GM13976 (cell line): ENCODE measurements around the gene NFE2L3.
"Not testable (repeated sequence)": the region's sequence is repeated elsewhere in the genome, so short reads cannot be mapped to it uniquely, and the experiment has no call there.

ENCODE experiments used
- DNase-seq: peaks from one replicate; pipeline ENCODE4 v3.0.0; 2012; ENCODE audit warnings: low spot score
- in situ Hi-C: fragments of 300-500 bp; cut with MboI; formaldehyde crosslinking; loops from one replicate; pipeline ENCODE4 v1.12.0; 2022; ENCODE audit warnings: low sequenced_read_pairs, mixed read lengths, inconsistent platforms; ENCODE audit not compliant: unreplicated experiment
- TF ChIP-seq, protein P1 (sequence below): IDR thresholded peaks from 2 replicates; pipeline ENCODE4 v1.5.1; 2012; ENCODE audit warnings: borderline replicate concordance, mild to moderate bottlenecking; ENCODE audit not compliant: insufficient read depth; ENCODE audit errors: extremely low read depth, missing control alignments, control extremely low read depth

The NFE2L3 gene

DNA sequence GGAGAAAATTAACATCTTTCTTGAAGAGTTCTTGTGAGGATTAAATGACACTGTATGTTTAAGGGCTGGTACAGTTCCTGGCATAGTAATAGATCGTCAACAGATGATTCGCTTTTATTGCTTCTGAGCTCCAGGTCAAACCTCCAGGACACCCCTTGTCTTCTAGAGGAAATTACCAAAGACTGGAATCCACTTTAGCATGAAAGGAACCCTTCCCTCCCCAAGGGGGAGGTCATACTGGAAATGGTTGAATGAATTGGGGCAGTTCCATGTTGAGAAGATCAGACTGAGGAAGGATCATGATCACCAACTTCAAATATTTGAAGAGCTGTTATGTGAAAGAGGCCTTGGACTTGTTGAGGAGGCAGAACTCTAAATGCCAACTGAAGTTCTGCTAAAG lies 8.9 kb downstream of the NFE2L3 start:
- TF ChIP-seq, protein P1, sequence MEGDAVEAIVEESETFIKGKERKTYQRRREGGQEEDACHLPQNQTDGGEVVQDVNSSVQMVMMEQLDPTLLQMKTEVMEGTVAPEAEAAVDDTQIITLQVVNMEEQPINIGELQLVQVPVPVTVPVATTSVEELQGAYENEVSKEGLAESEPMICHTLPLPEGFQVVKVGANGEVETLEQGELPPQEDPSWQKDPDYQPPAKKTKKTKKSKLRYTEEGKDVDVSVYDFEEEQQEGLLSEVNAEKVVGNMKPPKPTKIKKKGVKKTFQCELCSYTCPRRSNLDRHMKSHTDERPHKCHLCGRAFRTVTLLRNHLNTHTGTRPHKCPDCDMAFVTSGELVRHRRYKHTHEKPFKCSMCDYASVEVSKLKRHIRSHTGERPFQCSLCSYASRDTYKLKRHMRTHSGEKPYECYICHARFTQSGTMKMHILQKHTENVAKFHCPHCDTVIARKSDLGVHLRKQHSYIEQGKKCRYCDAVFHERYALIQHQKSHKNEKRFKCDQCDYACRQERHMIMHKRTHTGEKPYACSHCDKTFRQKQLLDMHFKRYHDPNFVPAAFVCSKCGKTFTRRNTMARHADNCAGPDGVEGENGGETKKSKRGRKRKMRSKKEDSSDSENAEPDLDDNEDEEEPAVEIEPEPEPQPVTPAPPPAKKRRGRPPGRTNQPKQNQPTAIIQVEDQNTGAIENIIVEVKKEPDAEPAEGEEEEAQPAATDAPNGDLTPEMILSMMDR = no peak
- in situ Hi-C loops = no loop called here
- no peak for DNase-seq

DNA sequence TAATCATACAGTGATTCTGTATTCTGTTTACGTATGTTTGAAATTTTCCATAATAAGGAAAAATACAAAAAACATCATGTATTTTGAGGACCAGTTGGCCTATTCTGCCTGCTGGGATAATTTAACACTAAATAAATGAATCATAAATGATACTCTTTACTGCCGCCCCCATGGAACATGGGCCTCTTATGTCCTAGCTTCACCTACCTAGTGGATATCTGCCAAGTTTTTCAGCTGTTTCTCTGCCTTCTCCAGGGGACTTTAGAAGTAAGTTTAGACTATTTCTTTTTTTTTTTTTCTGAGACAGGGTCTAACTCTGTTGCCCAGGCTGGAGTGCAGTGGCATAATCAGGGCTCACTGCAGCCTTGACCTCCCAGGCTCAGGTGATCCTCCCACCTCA lies 10.4 kb downstream of the NFE2L3 start:
- in situ Hi-C loops = no loop called here
- TF ChIP-seq, protein P1 = no peak
- DNase-seq = no peak

DNA sequence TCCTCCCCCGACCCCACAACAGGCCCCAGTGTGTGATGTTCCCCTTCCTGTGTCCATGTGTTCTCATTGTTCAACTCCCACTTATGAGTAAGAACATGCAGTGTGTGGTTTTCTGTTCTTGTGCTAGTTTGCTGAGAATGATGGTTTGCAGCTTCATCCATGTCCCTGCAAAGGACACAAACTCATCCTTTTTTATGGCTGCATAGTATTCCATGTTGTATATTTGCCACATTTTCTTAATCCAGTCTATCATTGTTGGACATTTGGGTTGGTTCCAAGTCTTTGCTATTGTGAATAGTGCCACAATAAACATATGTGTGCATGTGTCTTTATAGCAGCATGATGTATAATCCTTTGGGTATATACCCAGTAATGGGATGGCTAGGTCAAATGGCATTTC lies 11.8 kb downstream of the NFE2L3 start:
- DNase-seq, in situ Hi-C loops: not testable (repeated sequence)

DNA sequence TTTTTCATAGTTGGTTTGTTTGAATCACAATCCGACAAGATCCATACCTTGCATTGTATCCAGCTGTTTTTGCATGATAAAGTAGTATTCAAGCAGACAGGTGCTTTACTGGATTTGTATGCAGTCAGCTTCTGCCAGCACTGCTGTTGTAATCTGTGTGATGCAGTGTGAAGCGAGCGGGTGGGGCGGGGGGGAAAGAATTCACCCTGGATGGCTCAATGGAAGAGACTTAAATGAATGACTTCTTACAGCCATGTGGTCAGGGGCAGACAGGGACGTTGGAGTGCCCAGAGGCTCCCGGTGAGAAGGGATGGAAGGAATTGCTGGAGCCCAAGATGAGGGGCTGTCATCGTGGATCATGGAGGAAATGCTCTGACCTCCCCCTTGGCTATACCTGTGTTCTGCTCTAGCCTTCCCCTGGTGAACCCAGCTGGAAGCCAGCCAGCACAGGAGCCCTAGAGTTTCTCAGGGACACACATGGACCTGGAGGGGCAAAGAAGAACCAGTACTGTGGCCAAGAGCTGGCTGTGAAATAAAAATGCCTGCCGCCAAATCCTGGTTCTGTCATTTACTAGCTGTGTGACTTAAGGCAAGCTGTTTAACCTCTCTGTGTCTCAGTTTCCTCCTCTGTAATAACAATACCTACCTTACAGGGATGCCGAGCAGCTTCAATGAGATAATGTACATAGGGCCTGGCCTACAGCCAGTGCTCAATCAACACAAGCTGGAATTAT lies 14.1 kb downstream of the NFE2L3 start:
- in situ Hi-C loops = no loop called here
- DNase-seq = no peak
- TF ChIP-seq, protein P1 = no peak

DNA sequence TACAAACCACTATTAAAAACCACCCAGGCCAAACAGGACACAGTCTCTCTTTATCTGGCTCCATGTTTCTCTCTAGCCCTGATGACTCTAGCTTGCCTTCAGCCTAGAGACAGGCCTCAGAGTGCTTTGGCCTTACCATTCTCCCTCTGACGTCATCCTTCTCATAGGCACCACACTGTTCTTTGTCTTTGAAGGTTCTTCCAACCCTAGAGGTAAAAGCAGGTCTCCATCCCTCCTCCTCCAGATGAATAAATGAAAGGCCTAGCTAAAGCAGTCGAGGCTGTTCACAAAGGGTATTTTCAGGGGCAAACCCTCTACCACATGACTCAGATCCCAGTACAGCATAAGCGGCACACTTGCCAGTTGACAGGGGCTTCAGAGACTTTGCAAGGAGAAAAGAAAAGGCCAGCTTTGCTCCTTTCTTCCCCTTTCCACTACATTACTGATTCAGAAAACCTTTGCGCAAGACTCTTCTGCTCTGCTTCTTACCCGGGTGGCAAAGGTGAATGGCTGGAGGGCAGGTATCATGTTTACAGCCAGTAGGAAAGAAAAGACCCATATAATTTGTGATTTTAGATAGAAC lies 14.8 kb downstream of the NFE2L3 start:
- TF ChIP-seq, protein P1 = no peak
- DNase-seq = no peak
- in situ Hi-C loops = no loop called here

DNA sequence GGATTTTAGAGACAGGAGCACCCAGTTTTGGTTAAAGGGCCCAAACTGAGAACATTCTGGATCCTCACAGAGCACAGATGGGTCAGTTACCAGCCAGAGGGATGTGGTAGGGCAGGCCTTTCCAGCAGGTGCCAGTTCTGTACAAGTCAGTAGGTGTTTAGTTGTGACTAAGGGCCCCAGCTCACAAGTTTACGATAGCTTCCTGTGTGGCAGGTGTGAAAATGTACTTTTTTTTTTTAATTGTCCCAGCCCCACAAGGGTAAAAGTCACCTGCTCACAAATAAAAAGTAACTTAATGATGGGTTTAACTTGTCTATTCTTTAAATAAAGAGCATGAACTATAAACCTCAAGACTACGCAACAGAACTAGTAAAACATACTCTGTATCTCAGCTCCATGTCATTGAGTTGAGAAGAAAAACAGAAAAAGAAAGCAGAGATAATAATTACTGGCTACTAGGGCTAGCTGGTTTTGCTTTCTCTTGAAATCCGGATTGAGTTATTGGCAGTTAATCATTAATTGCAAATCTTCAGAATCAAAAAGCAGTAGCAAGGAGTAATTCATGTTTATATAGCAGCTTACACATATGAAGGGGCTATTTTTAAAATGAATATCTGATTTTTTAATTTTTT lies 15.4 kb downstream of the NFE2L3 start:
- TF ChIP-seq, protein P1 = no peak
- DNase-seq = no peak
- in situ Hi-C loops = no loop called here

DNA sequence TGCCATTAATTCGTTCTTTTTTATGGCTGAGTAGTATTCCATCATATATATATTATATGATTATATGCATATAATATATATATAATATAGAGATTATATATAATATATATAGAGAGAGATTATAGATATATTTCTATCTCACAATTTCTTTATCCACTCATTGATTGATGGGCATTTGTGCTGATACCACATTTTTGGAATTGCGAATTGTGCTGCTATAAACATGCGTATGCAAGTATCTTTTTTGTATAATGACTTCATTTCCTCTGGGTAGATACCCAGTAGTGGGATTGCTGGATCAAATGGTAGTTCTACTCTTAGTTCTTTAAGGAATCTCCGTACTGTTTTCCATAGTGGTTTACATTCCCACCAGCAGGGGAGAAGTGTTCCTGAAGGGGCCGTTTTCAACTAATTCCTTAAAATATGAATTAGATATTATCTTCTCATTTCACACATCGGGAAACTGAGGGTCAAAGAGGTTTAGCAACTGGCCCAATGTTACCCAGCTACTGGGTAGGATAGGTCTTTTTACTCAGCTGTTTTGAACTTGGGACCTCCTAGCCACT lies 16.5 kb downstream of the NFE2L3 start:
- in situ Hi-C loops = no loop called here
- DNase-seq = no peak
- TF ChIP-seq, protein P1 = no peak
